ENCODE data around the gene CD7. TPM values are rescaled to one million over a fixed set of nuclear protein-coding genes. Genes with fewer than 3 reads are reported as not detected.

The CD7 gene
- total and polyA plus RNA-seq, 2 donors (not counting 3 experiments of a cell fraction or from before 2014, with no cell fraction given) = not detected

GRCh38 chr17:82275326-82275725, 42.1 kb downstream of the CD7 start:
- Histone ChIP-seq H3K4me1 (ENCODE audit: control insufficient read depth, extremely low read depth, insufficient read depth, low read length) (peaks cover 14% of the 10 kb centered on the region), H3K27ac (ENCODE audit: insufficient read depth, low read depth, low read length) (no peak overlapping the region), H3K36me3 (ENCODE audit: control insufficient read depth in 2 of 2, extremely low read depth in 1 of 2, insufficient read depth in 2 of 2, low read length in 2 of 2) (peaks cover 3 to 12% of the 10 kb centered on the region in 2 experiments), H3K27me3 (ENCODE audit: control insufficient read depth in 2 of 2, insufficient read depth in 2 of 2, low read length in 2 of 2) (no peaks in the 10 kb centered on the region), H4K20me1 (replicated peaks; ENCODE audit: control insufficient read depth, extremely low read depth, insufficient read depth, low read length) (no peaks in the 10 kb centered on the region), H3K9ac (replicated peaks; ENCODE audit: extremely low read depth, insufficient read depth, low read length) (no peak overlapping the region), H3K4me3 (replicated peaks in 1 of 3; ENCODE audit: insufficient read depth in 1 of 3, low read depth in 1 of 3, low read length in 3 of 3) (no peak overlapping the region), H3K79me2 (ENCODE audit: control insufficient read depth, insufficient read depth, low read length) (peaks cover 29% of the 10 kb centered on the region), H2AFZ (ENCODE audit: low read depth, low read length) (no peak overlapping the region), H3K9me3 (replicated peaks; ENCODE audit: control insufficient read depth, insufficient read depth, low read length) (no peaks in the 10 kb centered on the region), H3K4me2 (ENCODE audit: insufficient read depth, low read length) (no peak overlapping the region), H3K9me1 (replicated peaks; ENCODE audit: control insufficient read depth, extremely low read depth, insufficient read depth, low read length) (no peaks in the 10 kb centered on the region)
- intact Hi-C loops (cut with micrococcal nuclease) (no loop called here), dilution Hi-C loops (cut with MboI; ENCODE audit: extremely low pct_ligation_motif_present, low sequenced_read_pairs) (no loop called here)
- no peak for TF ChIP-seq EZH2 (IDR thresholded peaks at IDR 0.05; ENCODE audit: borderline replicate concordance, low read depth, low read length, severe bottlenecking)
- TF ChIP-seq GATA2 (IDR thresholded peaks at IDR 0.05; ENCODE audit: insufficient read depth, insufficient read length, low read depth, low read length) = no peak
- no peak for TF ChIP-seq FOS (IDR thresholded peaks at IDR 0.05; ENCODE audit: borderline replicate concordance, insufficient read depth, low read length)
- TF ChIP-seq JUN (IDR thresholded peaks at IDR 0.05; ENCODE audit: borderline replicate concordance, insufficient read depth, insufficient read length, low read depth) = no peak
- TF ChIP-seq POLR2A (IDR thresholded peaks at IDR 0.05; ENCODE audit: low read depth, low read length) = no peak
- no peak for TF ChIP-seq CTCF (IDR thresholded peaks at IDR 0.05; ENCODE audit: extremely low read depth in 1 of 2, insufficient read depth in 1 of 2, low read depth in 1 of 2, low read length in 2 of 2)
- no peak for TF ChIP-seq MYC (IDR thresholded peaks at IDR 0.05; ENCODE audit: low read depth, low read length)
- TF ChIP-seq MAX (IDR thresholded peaks at IDR 0.05; ENCODE audit: insufficient read depth, insufficient read length) = no peak
- TF ChIP-seq POLR2AphosphoS5 (IDR thresholded peaks at IDR 0.05; ENCODE audit: insufficient read depth, low read depth, low read length) = no peak
- POLR2A ChIA-PET = no interaction called here
- no peak for FAIRE-seq
- no peak for DNase-seq (ENCODE audit: low read depth, low spot score)
- BruUV-seq (replicated peaks) = no TSS peak
- CTCF ChIA-PET = interaction anchor here (1.2 to 1.5 kb wide), 3 partner anchors 8 to 26 kb away, joined by 3 to 4 read pairs (median 4); no protein-coding TSS in a partner anchor

Data from endothelial cell of umbilical vein (primary cell).